Aorta (tissue), 5 donors: ENCODE data around the gene GFPT1. TPM values are rescaled to one million over a fixed set of nuclear protein-coding genes. Genes with fewer than 3 reads are reported as not detected.

Source experiments
- ATAC-seq: fragments of 200-7000 bp; cut with Tn5 transposase; one replicate; pipeline ENCODE4 v1.9.1; 2022; ENCODE audit warnings: moderate library complexity; ENCODE audit not compliant: low FRiP score
- DNase-seq, 2 donors: peaks; one replicate each; pipeline ENCODE4 v3.0.0-alpha.2; 2020
- H3K27ac ChIP-seq, 2 donors: one replicate each; pipeline ENCODE4 v1.5.1; 2013; ENCODE audit warnings: low read length in 2 of 2, mild to moderate bottlenecking in 2 of 2, moderate library complexity in 2 of 2, control low read depth in 1 of 2, inconsistent platforms in 1 of 2, low read depth in 1 of 2
- H3K27me3 ChIP-seq, 2 donors: one replicate each; pipeline ENCODE4 v1.6.1; 2013; ENCODE audit warnings: control low read depth in 1 of 2, low read length in 1 of 2, mild to moderate bottlenecking in 1 of 2, moderate library complexity in 1 of 2; ENCODE audit not compliant: insufficient read depth in 2 of 2, control insufficient read depth in 1 of 2
- H3K36me3 ChIP-seq, 2 donors: one replicate each; pipeline ENCODE4 v1.6.1; 2013; ENCODE audit warnings: control low read depth in 1 of 2, low read length in 1 of 2, mild to moderate bottlenecking in 1 of 2; ENCODE audit not compliant: insufficient read depth in 2 of 2, control insufficient read depth in 1 of 2
- H3K4me1 ChIP-seq, 2 donors: one replicate each; pipeline ENCODE4 v1.6.1; 2013; ENCODE audit warnings: low read length in 2 of 2, control low read depth in 1 of 2, mild to moderate bottlenecking in 1 of 2, moderate library complexity in 1 of 2; ENCODE audit not compliant: insufficient read depth in 2 of 2, control insufficient read depth in 1 of 2
- H3K4me3 ChIP-seq, 2 donors: one replicate each; pipeline ENCODE4 v1.5.1; 2013; ENCODE audit warnings: low read length in 2 of 2, control low read depth in 1 of 2, mild to moderate bottlenecking in 1 of 2
- H3K9me3 ChIP-seq: one replicate; pipeline ENCODE4 v1.6.1; 2013; ENCODE audit warnings: mild to moderate bottlenecking, low read length; ENCODE audit not compliant: control insufficient read depth
- WGBS, 2 donors: extraction: QIAGEN DNeasy Blood & Tissue Kit; methylation state at CpG; one replicate each; pipeline ENCODE4 v1.1.7; 2013; 5-methylcytosine and 5-hydroxymethylcytosine counted together
- intact Hi-C, 2 donors: fragments of 100-400 bp; cut with DNase I; formaldehyde crosslinking; loops; one replicate each; pipeline versions ENCODE4 v1.14.2 to v1.15.0; 2022
- polyA plus RNA-seq, 2 donors: library from polyadenylated mRNA; stranded (reverse); fragments of 200-250 nt; gene quantifications; one replicate each; pipeline ENCODE4 v1.2.3, GENCODE V29; 2013
- total RNA-seq, 2 donors: library from RNA; stranded (reverse); fragmentation: NEBNext Ultra II Directional; extraction: Animal tissue kit (Norgen Biotek cat#: 25700); gene quantifications; one replicate each; pipeline ENCODE4 v1.2.1, GENCODE V29; 2021
- donor health status: healthy with polysubstance abuse.
- donor health status: Bipolar disorder and iron deficiency.
- donor health status: DM: no; HTN: no; CAD: no.
- donor health status: DM: no; HTN: no; CAD: no.
- donor health status: DM: yes; HTN: yes; CAD: no.

The GFPT1 gene
- total and polyA plus RNA-seq, 4 donors: 14.8 to 95.9 (median 41.6) TPM

GRCh38 chr2:69389271-69389670 lies 2.2 kb upstream of the GFPT1 start:
- DNase-seq (no peak), ATAC-seq (no peak)
- Histone ChIP-seq H3K36me3 (no peaks in the 10 kb centered on the region), H3K27me3 (no peaks in the 10 kb centered on the region), H3K4me1 (no peaks in the 10 kb centered on the region), H3K27ac (no peak overlapping the region), H3K4me3 (no peak overlapping the region), H3K9me3 (no peaks in the 10 kb centered on the region)
- 96% methylated on average over 3 of the region's 3 CpGs for WGBS, 2 donors
- intact Hi-C loops: loop anchor here (5.0 kb wide), 1 partner anchor 48 kb away; the partner anchor contains the start of gene NFU1 (in 2 of the 2)

GRCh38 chr2:69387770-69388481 lies 899 bp upstream of the GFPT1 start:
- DNase-seq (no peak), ATAC-seq (no peak)
- H3K9me3 ChIP-seq: no peaks in the 10 kb centered on the region
- intact Hi-C loops: loop anchor here (5.0 kb wide), 1 partner anchor 49 kb away; the partner anchor contains the start of gene NFU1 (in 2 of the 2)
- no peaks in the 10 kb centered on the region for H3K36me3 ChIP-seq
- WGBS, 2 donors: 59 to 63% methylated on average over 14 of the region's 14 CpGs
- no peaks in the 10 kb centered on the region for H3K27me3 ChIP-seq
- peak overlapping the region; percentile 56 to 79 for H3K4me3 ChIP-seq
- H3K4me1 ChIP-seq: no peaks in the 10 kb centered on the region
- H3K27ac ChIP-seq: peak overlapping the region; percentile 68 to 83

- no peak for DNase-seq
- Histone ChIP-seq H3K27me3 (no peaks in the 10 kb centered on the region), H3K4me3 (peak overlapping the region; percentile 79 to 80), H3K36me3 (no peaks in the 10 kb centered on the region), H3K4me1 (no peaks in the 10 kb centered on the region), H3K27ac (peak overlapping the region in 1 of 2 donors; percentile 16), H3K9me3 (no peaks in the 10 kb centered on the region)
- intact Hi-C loops: loop anchor here (5.0 kb wide), 1 partner anchor 51 kb away; the partner anchor contains the start of gene NFU1 (in 2 of the 2)
- 0 to 1% methylated on average over 6 of the region's 6 CpGs for WGBS, 2 donors
- no peak for ATAC-seq
These were observed 667 bp downstream of the GFPT1 start for GRCh38 chr2:69386360-69386759.

GRCh38 chr2:69385443-69386151 lies 1.4 kb downstream of the GFPT1 start:
- no peak overlapping the region for H3K27ac ChIP-seq

GRCh38 chr2:69384618-69385081 lies 2.4 kb downstream of the GFPT1 start:
- WGBS, 2 donors: 72 to 73% methylated on average over 5 of the region's 5 CpGs
- no peak overlapping the region for H3K4me3 ChIP-seq
- H3K36me3 ChIP-seq: no peaks in the 10 kb centered on the region
- no peaks in the 10 kb centered on the region for H3K27me3 ChIP-seq
- DNase-seq: no peak
- intact Hi-C loops: loop anchor here (5.0 kb wide), 1 partner anchor 53 kb away; the partner anchor contains the start of gene NFU1 (in 2 of the 2)
- no peaks in the 10 kb centered on the region for H3K4me1 ChIP-seq
- no peak for ATAC-seq
- no peaks in the 10 kb centered on the region for H3K9me3 ChIP-seq
- H3K27ac ChIP-seq: no peak overlapping the region

More at GRCh38 chr2:69385443-69386151, 1.4 kb downstream of the GFPT1 start:
- Histone ChIP-seq H3K27me3 (no peaks in the 10 kb centered on the region), H3K4me1 (no peaks in the 10 kb centered on the region), H3K4me3 (peak overlapping the region; percentile 79 to 80), H3K36me3 (no peaks in the 10 kb centered on the region), H3K9me3 (no peaks in the 10 kb centered on the region)
- DNase-seq: no peak
- intact Hi-C loops: loop anchor here (5.0 kb wide), 1 partner anchor 52 kb away; the partner anchor contains the start of gene NFU1 (in 2 of the 2)
- no peak for ATAC-seq
- WGBS, 2 donors: 45 to 50% methylated on average over 8 of the region's 8 CpGs

- intact Hi-C loops: no loop called here
- no peak for ATAC-seq
- DNase-seq: no peak
- H3K4me3 ChIP-seq: no peak overlapping the region
- H3K27me3 ChIP-seq: no peaks in the 10 kb centered on the region
- no peaks in the 10 kb centered on the region for H3K4me1 ChIP-seq
- WGBS, 2 donors: 87 to 88% methylated on average over 7 of the region's 7 CpGs
- H3K9me3 ChIP-seq: no peaks in the 10 kb centered on the region
- H3K27ac ChIP-seq: no peak overlapping the region
- no peaks in the 10 kb centered on the region for H3K36me3 ChIP-seq
These were observed 3.7 kb downstream of the GFPT1 start for GRCh38 chr2:69383176-69383812.

- no peaks in the 10 kb centered on the region for H3K4me1 ChIP-seq
- DNase-seq: no peak
- H3K9me3 ChIP-seq: no peaks in the 10 kb centered on the region
- H3K27me3 ChIP-seq: no peaks in the 10 kb centered on the region
- H3K4me3 ChIP-seq: no peak overlapping the region
- WGBS, 2 donors: 47 to 48% methylated on average over 2 of the region's 2 CpGs
- intact Hi-C loops: no loop called here
- ATAC-seq: no peak
- H3K36me3 ChIP-seq: no peaks in the 10 kb centered on the region
- no peak overlapping the region for H3K27ac ChIP-seq
These were observed 4.5 kb downstream of the GFPT1 start for GRCh38 chr2:69382547-69382946.

- ATAC-seq (no peak), DNase-seq (no peak)
- Histone ChIP-seq H3K4me1 (no peaks in the 10 kb centered on the region), H3K9me3 (no peaks in the 10 kb centered on the region), H3K4me3 (no peak overlapping the region), H3K27ac (no peak overlapping the region), H3K27me3 (no peaks in the 10 kb centered on the region), H3K36me3 (no peaks in the 10 kb centered on the region)
- intact Hi-C loops: no loop called here
- WGBS, 2 donors: 65 to 92% methylated on average over 1 of the region's 1 CpG
These were observed 5.7 kb downstream of the GFPT1 start for GRCh38 chr2:69381337-69381737.
